Nephron progenitor cell (in vitro differentiated cells): ENCODE measurements around the gene SLC24A4.

Experiments used
- DNase-seq: peaks from one replicate; pipeline ENCODE4 v3.0.0; 2021
- H3K27ac Mint-ChIP-seq: 2 replicates; pipeline ENCODE4 v1.8.0; 2021; ENCODE audit warnings: mild to moderate bottlenecking, moderate library complexity, mixed read lengths
- H3K27me3 Mint-ChIP-seq: 2 replicates; pipeline ENCODE4 v1.8.0; 2021; ENCODE audit warnings: mild to moderate bottlenecking, low read depth, mixed read lengths; ENCODE audit not compliant: poor library complexity
- H3K36me3 Mint-ChIP-seq: 2 replicates; pipeline ENCODE4 v1.8.0; 2021; ENCODE audit warnings: low read depth, mixed read lengths
- H3K4me1 Mint-ChIP-seq: 2 replicates; pipeline ENCODE4 v1.8.0; 2021; ENCODE audit warnings: mixed read lengths
- H3K4me3 Mint-ChIP-seq: 2 replicates; pipeline ENCODE4 v1.8.0; 2021; ENCODE audit warnings: mild to moderate bottlenecking, moderate library complexity, mixed read lengths
- H3K9me3 Mint-ChIP-seq: 2 replicates; pipeline ENCODE4 v1.8.0; 2021; ENCODE audit warnings: mild to moderate bottlenecking, moderate library complexity, mixed read lengths
- TF ChIP-seq, protein P1 (sequence below): fragments of 200-600 bp; sonication (generic); IDR thresholded peaks from 2 replicates; pipeline ENCODE4 v1.5.0; 2021; ENCODE audit warnings: antibody characterized with exemption

The SLC24A4 gene

DNA sequence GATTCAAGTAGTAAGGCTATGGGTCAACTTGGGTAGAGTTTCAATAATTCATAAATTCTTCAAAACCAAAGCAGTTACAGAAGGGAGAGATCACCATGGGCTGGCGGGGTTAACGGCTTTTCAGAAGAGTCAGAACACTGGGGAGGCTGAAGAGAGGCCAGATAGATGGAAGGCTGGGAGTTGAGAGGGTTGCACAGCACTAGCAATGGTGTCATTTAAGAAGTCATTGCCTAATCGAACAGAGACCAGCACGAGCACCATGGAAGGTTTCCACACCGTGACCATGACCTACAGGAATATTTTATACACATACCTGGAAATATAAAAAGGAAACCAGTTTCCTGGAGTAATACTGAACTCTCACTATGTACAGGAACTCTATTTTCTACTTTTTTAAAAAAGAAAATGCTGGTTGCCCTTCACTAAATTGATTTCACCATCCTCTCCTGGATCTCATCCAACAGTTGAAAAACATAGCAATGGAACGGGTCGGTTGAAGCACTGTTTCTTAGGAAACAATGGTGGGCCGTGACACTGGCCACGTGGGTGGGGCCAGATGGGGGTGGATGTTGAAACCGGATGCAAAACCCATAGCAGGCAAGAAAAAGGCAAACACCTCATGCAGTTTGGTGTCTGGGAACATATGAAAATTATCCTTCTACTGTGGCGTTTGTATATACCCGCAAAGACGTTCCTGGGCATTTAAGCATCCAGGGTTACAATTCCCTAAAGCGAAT is 152.7 kb downstream of the SLC24A4 start:
- Mint-ChIP-seq H3K36me3 (no peaks in the 10 kb centered on the region), H3K9me3 (peaks cover 13% of the 10 kb centered on the region), H3K4me3 (no peak overlapping the region), H3K4me1 (no peaks in the 10 kb centered on the region), H3K27ac (no peak overlapping the region), H3K27me3 (no peaks in the 10 kb centered on the region)
- no peak for DNase-seq
- TF ChIP-seq, protein P1, sequence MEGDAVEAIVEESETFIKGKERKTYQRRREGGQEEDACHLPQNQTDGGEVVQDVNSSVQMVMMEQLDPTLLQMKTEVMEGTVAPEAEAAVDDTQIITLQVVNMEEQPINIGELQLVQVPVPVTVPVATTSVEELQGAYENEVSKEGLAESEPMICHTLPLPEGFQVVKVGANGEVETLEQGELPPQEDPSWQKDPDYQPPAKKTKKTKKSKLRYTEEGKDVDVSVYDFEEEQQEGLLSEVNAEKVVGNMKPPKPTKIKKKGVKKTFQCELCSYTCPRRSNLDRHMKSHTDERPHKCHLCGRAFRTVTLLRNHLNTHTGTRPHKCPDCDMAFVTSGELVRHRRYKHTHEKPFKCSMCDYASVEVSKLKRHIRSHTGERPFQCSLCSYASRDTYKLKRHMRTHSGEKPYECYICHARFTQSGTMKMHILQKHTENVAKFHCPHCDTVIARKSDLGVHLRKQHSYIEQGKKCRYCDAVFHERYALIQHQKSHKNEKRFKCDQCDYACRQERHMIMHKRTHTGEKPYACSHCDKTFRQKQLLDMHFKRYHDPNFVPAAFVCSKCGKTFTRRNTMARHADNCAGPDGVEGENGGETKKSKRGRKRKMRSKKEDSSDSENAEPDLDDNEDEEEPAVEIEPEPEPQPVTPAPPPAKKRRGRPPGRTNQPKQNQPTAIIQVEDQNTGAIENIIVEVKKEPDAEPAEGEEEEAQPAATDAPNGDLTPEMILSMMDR = no peak

DNA sequence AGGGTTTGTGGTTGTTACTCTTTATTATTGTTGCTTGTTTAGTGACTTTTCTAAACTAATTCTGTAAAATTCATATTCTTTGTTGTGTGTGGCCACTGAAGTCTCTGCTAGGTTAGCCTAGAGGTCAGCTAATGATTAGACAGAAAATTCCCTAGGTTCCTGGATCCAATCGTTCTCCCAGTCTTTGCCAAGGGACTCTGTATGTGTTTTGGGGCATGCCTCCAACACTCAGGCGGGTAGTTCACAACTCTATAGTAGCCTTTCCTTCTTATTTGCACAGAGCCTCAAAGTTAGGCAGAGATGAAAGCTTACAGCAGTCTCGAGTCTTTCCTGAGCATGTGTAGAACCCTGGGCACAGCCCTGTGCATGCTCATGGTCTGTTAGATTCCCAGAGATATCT is 157.9 kb downstream of the SLC24A4 start:
- DNase-seq = no peak
- H3K36me3 Mint-ChIP-seq = no peaks in the 10 kb centered on the region
- peaks cover 4% of the 10 kb centered on the region for H3K27me3 Mint-ChIP-seq
- no peak overlapping the region for H3K27ac Mint-ChIP-seq
- TF ChIP-seq, protein P1 = no peak
- peaks cover 13% of the 10 kb centered on the region for H3K9me3 Mint-ChIP-seq
- no peak overlapping the region for H3K4me3 Mint-ChIP-seq
- no peaks in the 10 kb centered on the region for H3K4me1 Mint-ChIP-seq

DNA sequence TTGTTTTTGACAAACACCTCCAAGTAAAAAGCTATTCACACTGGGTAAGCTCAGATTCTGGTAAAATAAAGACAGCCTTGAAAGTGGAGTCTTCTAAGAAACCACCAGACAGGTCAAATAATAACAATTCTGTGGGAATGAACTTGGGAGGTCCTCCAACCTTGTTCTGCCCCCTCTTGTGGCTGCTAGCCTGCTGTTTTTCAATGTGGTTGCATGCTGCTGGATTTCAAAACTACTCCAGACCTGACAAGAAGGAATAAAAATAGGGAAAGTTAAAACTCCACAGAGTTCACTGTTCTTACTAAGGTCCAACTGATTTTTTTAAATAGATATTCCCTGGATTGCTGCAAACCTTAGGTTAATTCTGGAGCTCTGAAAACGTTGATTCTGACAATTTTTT is 158.4 kb downstream of the SLC24A4 start:
- H3K36me3 Mint-ChIP-seq = no peaks in the 10 kb centered on the region
- H3K4me1 Mint-ChIP-seq = no peaks in the 10 kb centered on the region
- H3K4me3 Mint-ChIP-seq = no peak overlapping the region
- DNase-seq = no peak
- H3K27ac Mint-ChIP-seq = no peak overlapping the region
- TF ChIP-seq, protein P1 = no peak
- H3K9me3 Mint-ChIP-seq = peaks cover 13% of the 10 kb centered on the region
- H3K27me3 Mint-ChIP-seq = peaks cover 4% of the 10 kb centered on the region

DNA sequence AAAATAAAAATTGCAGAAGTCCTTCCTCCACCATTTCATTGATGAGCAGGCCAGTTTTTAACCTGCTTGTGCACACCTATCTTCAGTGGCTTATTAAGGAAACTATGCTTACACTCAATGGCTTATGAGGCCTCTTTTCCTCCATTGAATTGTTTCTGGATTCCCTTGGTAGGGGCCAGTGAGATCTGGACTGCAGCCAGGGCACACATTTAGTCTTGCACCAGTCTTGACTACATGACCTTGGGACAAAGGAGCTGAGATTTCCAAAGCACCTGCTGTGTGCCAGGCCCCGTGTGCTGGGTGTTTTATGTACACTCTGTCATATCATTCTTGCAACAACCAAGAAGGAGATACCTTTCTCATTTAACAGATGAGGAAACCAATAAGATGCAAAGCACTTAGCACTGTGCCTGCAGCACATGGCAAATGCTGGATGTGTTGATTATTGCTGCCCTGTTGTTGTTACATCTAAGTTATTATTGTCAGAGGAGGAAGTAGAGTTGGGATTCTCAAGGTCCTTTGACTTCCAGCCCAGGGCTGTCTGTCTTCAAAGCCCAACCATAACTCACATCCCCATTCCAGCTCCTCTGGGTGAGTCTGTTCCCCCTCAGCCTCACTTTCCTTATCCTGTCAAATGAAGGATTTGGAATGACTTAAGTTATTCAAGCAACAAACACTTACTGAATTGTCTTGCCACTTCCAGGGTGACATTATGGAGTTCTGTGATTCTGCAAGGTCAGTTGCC is 159.0 kb downstream of the SLC24A4 start:
- H3K27me3 Mint-ChIP-seq = peaks cover 5% of the 10 kb centered on the region
- no peak overlapping the region for H3K27ac Mint-ChIP-seq
- H3K4me1 Mint-ChIP-seq = no peaks in the 10 kb centered on the region
- no peaks in the 10 kb centered on the region for H3K36me3 Mint-ChIP-seq
- peaks cover 13% of the 10 kb centered on the region for H3K9me3 Mint-ChIP-seq
- TF ChIP-seq, protein P1 = no peak
- DNase-seq = no peak
- H3K4me3 Mint-ChIP-seq = no peak overlapping the region

DNA sequence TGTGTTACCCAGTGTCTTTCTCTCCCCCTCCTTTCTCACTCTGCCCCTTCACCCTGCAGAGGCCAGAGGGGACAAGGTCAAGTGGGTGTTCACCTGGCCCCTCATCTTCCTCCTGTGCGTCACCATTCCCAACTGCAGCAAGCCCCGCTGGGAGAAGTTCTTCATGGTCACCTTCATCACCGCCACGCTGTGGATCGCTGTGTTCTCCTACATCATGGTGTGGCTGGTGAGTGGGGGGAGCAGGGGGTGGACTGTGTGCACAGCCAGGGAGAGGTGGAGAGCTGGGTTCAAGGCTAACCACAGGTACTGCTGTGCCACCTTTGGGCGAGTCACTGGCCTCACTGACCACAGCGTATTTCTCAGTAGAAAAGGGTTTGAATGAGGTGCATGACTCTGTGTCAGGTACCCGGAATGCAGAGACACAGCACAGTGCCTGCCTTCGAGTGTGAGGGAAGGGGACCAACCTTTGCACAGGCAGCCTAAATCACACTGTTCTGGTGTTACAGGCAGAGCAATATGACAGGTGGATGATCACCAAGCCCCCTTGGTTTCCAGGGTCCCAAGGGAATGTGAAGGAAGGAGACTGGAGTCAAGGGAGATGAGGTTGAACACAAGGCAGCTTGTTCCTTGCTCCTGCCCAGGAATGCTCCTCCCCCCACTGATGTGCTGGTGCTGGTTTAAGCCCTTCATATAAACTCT is 159.8 kb downstream of the SLC24A4 start:
- peaks cover 10% of the 10 kb centered on the region for H3K27me3 Mint-ChIP-seq
- H3K4me3 Mint-ChIP-seq = no peak overlapping the region
- no peak overlapping the region for H3K27ac Mint-ChIP-seq
- no peak for DNase-seq
- no peaks in the 10 kb centered on the region for H3K36me3 Mint-ChIP-seq
- peaks cover 5% of the 10 kb centered on the region for H3K4me1 Mint-ChIP-seq
- TF ChIP-seq, protein P1 = no peak
- H3K9me3 Mint-ChIP-seq = peaks cover 13% of the 10 kb centered on the region
